ENCODE data around the gene NELFB. TPM values are rescaled to one million over a fixed set of nuclear protein-coding genes. Genes with fewer than 3 reads are reported as not detected.
A peak's percentile ranks its signal among the peaks of the same experiment; 100 is the strongest.

The NELFB gene
- total and polyA plus RNA-seq, 9 of the 15 experiments (the other 6 are each of a cell fraction or from before 2014, with no cell fraction given), result 0.24 to 84.0 (median 29.7) TPM

DNA sequence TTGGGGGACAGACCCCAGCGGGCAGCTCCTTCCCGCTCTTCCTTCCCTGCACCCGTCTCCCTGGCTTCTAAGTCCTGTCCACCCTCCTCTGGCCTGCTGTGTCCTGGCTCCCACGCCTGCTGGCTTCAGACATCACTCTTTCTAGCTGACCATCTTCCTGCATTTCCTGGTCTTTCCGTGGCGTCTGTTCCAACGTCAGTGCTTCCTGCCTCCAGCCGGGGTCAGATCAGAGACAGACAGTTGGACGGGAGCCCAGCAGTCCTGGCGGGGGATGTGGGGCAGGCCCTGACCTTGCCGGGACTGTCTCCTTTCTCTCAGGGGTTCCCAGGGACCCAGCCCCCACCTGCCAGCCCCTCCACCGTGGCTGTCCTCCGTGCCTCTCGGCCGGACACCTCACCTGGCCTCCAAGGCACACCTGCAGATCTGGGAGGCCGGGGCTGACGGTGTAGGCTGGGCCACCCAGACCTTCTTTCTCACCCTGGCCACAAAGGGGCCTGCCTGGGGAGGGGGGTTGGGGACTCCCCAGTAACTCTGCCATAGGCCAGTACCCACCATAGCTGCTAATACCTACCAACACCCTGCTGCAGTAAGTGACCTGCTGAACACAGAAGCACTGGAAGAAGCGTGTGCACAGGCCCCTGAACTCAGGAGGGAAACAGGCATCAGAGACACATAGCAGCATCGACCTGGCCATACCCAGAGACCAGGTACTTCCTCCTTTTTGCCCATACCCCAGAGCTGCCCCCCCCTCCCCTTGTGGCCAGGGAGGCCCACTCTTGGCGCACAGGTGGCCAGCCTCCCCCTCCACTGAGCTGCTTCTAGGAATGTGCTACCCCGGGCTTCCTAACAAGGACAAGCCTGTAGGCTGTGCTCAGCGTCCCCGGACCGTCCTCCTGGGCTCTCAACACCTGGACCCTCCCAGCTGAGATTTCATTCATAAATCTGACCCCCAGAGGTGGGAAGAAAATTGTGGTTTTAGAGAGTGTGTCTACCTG lies 41.8 kb downstream of the NELFB start (continued):
- TF ChIP-seq NFIC (IDR thresholded peaks at IDR 0.05), result peak; percentile 64
- TF ChIP-seq TSHZ1 (CRISPR knock-in tag; IDR thresholded peaks at IDR 0.05), result no peak
- TF ChIP-seq HDAC2 (IDR thresholded peaks at IDR 0.05), result no peak
- TF ChIP-seq TFAP4 (CRISPR knock-in tag; IDR thresholded peaks at IDR 0.05; ENCODE audit: borderline replicate concordance), result peak; percentile 13; the same call in 1 of the 2 replicates
- no peak for TF ChIP-seq SRF (CRISPR knock-in tag; IDR thresholded peaks at IDR 0.05)
- 0 out of 2 replicates have a peak, but pooled peaks have one; percentile 48 for TF ChIP-seq SMARCA5 (IDR thresholded peaks at IDR 0.05)
- TF ChIP-seq ZNF239 (CRISPR knock-in tag; IDR thresholded peaks at IDR 0.05), result no peak
- no peak for TF ChIP-seq GABPA (tag; conservative IDR thresholded peaks at IDR 0.05; ENCODE audit: low read depth)
- no peak for TF ChIP-seq MCM2 (IDR thresholded peaks at IDR 0.05; ENCODE audit: low read depth)
- no peak for TF ChIP-seq HIVEP1 (CRISPR knock-in tag; IDR thresholded peaks at IDR 0.05)
- peak; percentile 33; the same call in 1 of the 2 replicates for TF ChIP-seq POLR2G (IDR thresholded peaks at IDR 0.05; ENCODE audit: low read depth, low read length)
- 0 out of 2 replicates have a peak, but pooled peaks have one; percentile 19 for TF ChIP-seq KAT7 (CRISPR knock-in tag; IDR thresholded peaks at IDR 0.05; ENCODE audit: borderline replicate concordance)
- no peak for TF ChIP-seq ZNF431 (CRISPR knock-in tag; IDR thresholded peaks at IDR 0.05)
